Ectodermal cell (in vitro differentiated cells): ENCODE results near the gene SNTA1.

Experiments
- H3K27ac ChIP-seq: 2 replicates; pipeline ENCODE4 v1.7.0; 2013; ENCODE audit warnings: mild to moderate bottlenecking, low read depth, low read length; ENCODE audit not compliant: insufficient read depth, poor library complexity, severe bottlenecking
- H3K27me3 ChIP-seq: 2 replicates; pipeline ENCODE4 v1.7.0; 2013; ENCODE audit warnings: mild to moderate bottlenecking, low read length; ENCODE audit not compliant: insufficient read depth, control insufficient read depth, poor library complexity, severe bottlenecking
- H3K36me3 ChIP-seq: one replicate; pipeline ENCODE4 v1.7.0; 2013; ENCODE audit warnings: low read length; ENCODE audit not compliant: control insufficient read depth, insufficient read depth
- H3K4me1 ChIP-seq: one replicate; pipeline ENCODE4 v1.7.0; 2013; ENCODE audit warnings: low read length; ENCODE audit not compliant: control insufficient read depth, insufficient read depth
- H3K4me3 ChIP-seq: 2 replicates; pipeline ENCODE4 v1.7.0; 2013; ENCODE audit warnings: low read depth, low read length, control low read depth; ENCODE audit not compliant: insufficient read depth
- H3K9me3 ChIP-seq: 2 replicates; pipeline ENCODE4 v1.7.0; 2013; ENCODE audit warnings: mild to moderate bottlenecking, low read length, moderate library complexity; ENCODE audit not compliant: control insufficient read depth
- WGBS, 2 experiments: methylation state at CpG; one replicate each; pipeline ENCODE4 v1.1.7; 2013; ENCODE audit warnings: missing lambda C conversion rate in 2 of 2; 5-methylcytosine and 5-hydroxymethylcytosine counted together

Gene SNTA1

GRCh38 chr20:33480048-33480447 is 36.5 kb upstream of the SNTA1 start:
- 85 to 91% methylated on average over 5 of the region's 5 CpGs for WGBS, 2 experiments

GRCh38 chr20:33477386-33478234 is 34.0 kb upstream of the SNTA1 start:
- no peaks in the 10 kb centered on the region for H3K36me3 ChIP-seq
- peaks cover 4% of the 10 kb centered on the region for H3K4me1 ChIP-seq
- H3K27me3 ChIP-seq = no peaks in the 10 kb centered on the region
- H3K9me3 ChIP-seq = no peaks in the 10 kb centered on the region
- no peak overlapping the region for H3K4me3 ChIP-seq
- no peak overlapping the region for H3K27ac ChIP-seq
- 81 to 84% methylated on average over 7 of the region's 7 CpGs for WGBS, 2 experiments

More at GRCh38 chr20:33480048-33480447, 36.5 kb upstream of the SNTA1 start:
- peaks cover 4% of the 10 kb centered on the region for H3K4me1 ChIP-seq
- H3K36me3 ChIP-seq = no peaks in the 10 kb centered on the region
- H3K4me3 ChIP-seq = no peak overlapping the region
- no peaks in the 10 kb centered on the region for H3K9me3 ChIP-seq
- no peaks in the 10 kb centered on the region for H3K27me3 ChIP-seq
- H3K27ac ChIP-seq = no peak overlapping the region

GRCh38 chr20:33475381-33476152 is 32.0 kb upstream of the SNTA1 start:
- H3K27me3 ChIP-seq = no peaks in the 10 kb centered on the region
- WGBS, 2 experiments = 52 to 55% methylated on average over 13 to 14 of the region's 14 CpGs
- H3K9me3 ChIP-seq = no peaks in the 10 kb centered on the region
- no peak overlapping the region for H3K27ac ChIP-seq
- H3K36me3 ChIP-seq = no peaks in the 10 kb centered on the region
- H3K4me1 ChIP-seq = peaks cover 4% of the 10 kb centered on the region
- H3K4me3 ChIP-seq = no peak overlapping the region

- H3K4me3 ChIP-seq = no peak overlapping the region
- peaks cover 4% of the 10 kb centered on the region for H3K4me1 ChIP-seq
- H3K9me3 ChIP-seq = no peaks in the 10 kb centered on the region
- no peaks in the 10 kb centered on the region for H3K27me3 ChIP-seq
- H3K36me3 ChIP-seq = no peaks in the 10 kb centered on the region
- H3K27ac ChIP-seq = no peak overlapping the region
- whole genome bisulfite sequencing, 2 experiments = 89 to 92% methylated on average over 11 of the region's 11 CpGs
Measured at GRCh38 chr20:33474963-33475362, 31.4 kb upstream of the SNTA1 start.

GRCh38 chr20:33474097-33474873 is 30.7 kb upstream of the SNTA1 start:
- Histone ChIP-seq H3K4me3 (no peak overlapping the region), H3K27me3 (no peaks in the 10 kb centered on the region), H3K4me1 (peaks cover 4% of the 10 kb centered on the region), H3K9me3 (no peaks in the 10 kb centered on the region), H3K36me3 (no peaks in the 10 kb centered on the region), H3K27ac (no peak overlapping the region)
- 90 to 93% methylated on average over 7 of the region's 7 CpGs for WGBS, 2 experiments

GRCh38 chr20:33472868-33473435 is 29.4 kb upstream of the SNTA1 start:
- WGBS, 2 experiments = 89 to 90% methylated on average over 7 of the region's 7 CpGs
- no peak overlapping the region for H3K27ac ChIP-seq

GRCh38 chr20:33470866-33471265 is 27.3 kb upstream of the SNTA1 start:
- H3K27ac ChIP-seq = no peak overlapping the region
- no peak overlapping the region for H3K4me3 ChIP-seq
- peaks cover 4% of the 10 kb centered on the region for H3K4me1 ChIP-seq
- H3K36me3 ChIP-seq = no peaks in the 10 kb centered on the region
- no peaks in the 10 kb centered on the region for H3K9me3 ChIP-seq
- 91 to 96% methylated on average over 3 of the region's 3 CpGs for WGBS, 2 experiments
- H3K27me3 ChIP-seq = no peaks in the 10 kb centered on the region

More at GRCh38 chr20:33472868-33473435, 29.4 kb upstream of the SNTA1 start:
- no peaks in the 10 kb centered on the region for H3K27me3 ChIP-seq
- H3K4me3 ChIP-seq = no peak overlapping the region
- peaks cover 4% of the 10 kb centered on the region for H3K4me1 ChIP-seq
- H3K36me3 ChIP-seq = no peaks in the 10 kb centered on the region
- H3K9me3 ChIP-seq = no peaks in the 10 kb centered on the region

- no peaks in the 10 kb centered on the region for H3K27me3 ChIP-seq
- H3K4me1 ChIP-seq = peaks cover 6% of the 10 kb centered on the region
- H3K4me3 ChIP-seq = no peak overlapping the region
- H3K27ac ChIP-seq = no peak overlapping the region
- no peaks in the 10 kb centered on the region for H3K36me3 ChIP-seq
- 88 to 93% methylated on average over 3 to 4 of the region's 4 CpGs for WGBS, 2 experiments
- no peaks in the 10 kb centered on the region for H3K9me3 ChIP-seq
Measured at GRCh38 chr20:33470457-33470856, 26.9 kb upstream of the SNTA1 start.

- 93 to 96% methylated on average over 3 of the region's 3 CpGs for WGBS, 2 experiments
- H3K4me3 ChIP-seq = no peak overlapping the region
- peaks cover 6% of the 10 kb centered on the region for H3K4me1 ChIP-seq
- H3K9me3 ChIP-seq = no peaks in the 10 kb centered on the region
- H3K27me3 ChIP-seq = peaks cover 5% of the 10 kb centered on the region
- H3K36me3 ChIP-seq = no peaks in the 10 kb centered on the region
- no peak overlapping the region for H3K27ac ChIP-seq
Measured at GRCh38 chr20:33466303-33466646, 22.7 kb upstream of the SNTA1 start.
